ENCODE results near the gene CHCHD4. TPM values are rescaled to one million over a fixed set of nuclear protein-coding genes. Genes with fewer than 3 reads are reported as not detected.

The CHCHD4 gene
- total RNA-seq, 2 donors from 2014 or later = 2.7 to 3.6 TPM

- ATAC-seq (no peak), DNase-seq (no peak)
- H3K27me3 Mint-ChIP-seq = no peaks in the 10 kb centered on the region
- H3K9me3 ChIP-seq (ENCODE audit: control insufficient read depth, low read length, poor library complexity, severe bottlenecking) = no peaks in the 10 kb centered on the region
- no peak overlapping the region for H3K4me3 Mint-ChIP-seq
- peak overlapping the region; percentile 100 for H3K27ac Mint-ChIP-seq
- H3K36me3 Mint-ChIP-seq (ENCODE audit: low read depth) = peaks cover 4% of the 10 kb centered on the region
- peaks cover 25% of the 10 kb centered on the region for H3K4me1 Mint-ChIP-seq
These were observed 12.8 kb upstream of the CHCHD4 start for GRCh38 chr3:14137445-14137844.

- no peak overlapping the region for H3K4me3 Mint-ChIP-seq
- no peaks in the 10 kb centered on the region for H3K27me3 Mint-ChIP-seq
- H3K9me3 ChIP-seq (ENCODE audit: control insufficient read depth, low read length, poor library complexity, severe bottlenecking) = no peaks in the 10 kb centered on the region
- ATAC-seq (no peak), DNase-seq (no peak)
- peaks cover 21% of the 10 kb centered on the region for H3K4me1 Mint-ChIP-seq
- H3K36me3 Mint-ChIP-seq (ENCODE audit: low read depth) = peaks cover 3% of the 10 kb centered on the region
- H3K27ac Mint-ChIP-seq = peak overlapping the region; percentile 8
These were observed 12.3 kb upstream of the CHCHD4 start for GRCh38 chr3:14137004-14137403.

DNA sequence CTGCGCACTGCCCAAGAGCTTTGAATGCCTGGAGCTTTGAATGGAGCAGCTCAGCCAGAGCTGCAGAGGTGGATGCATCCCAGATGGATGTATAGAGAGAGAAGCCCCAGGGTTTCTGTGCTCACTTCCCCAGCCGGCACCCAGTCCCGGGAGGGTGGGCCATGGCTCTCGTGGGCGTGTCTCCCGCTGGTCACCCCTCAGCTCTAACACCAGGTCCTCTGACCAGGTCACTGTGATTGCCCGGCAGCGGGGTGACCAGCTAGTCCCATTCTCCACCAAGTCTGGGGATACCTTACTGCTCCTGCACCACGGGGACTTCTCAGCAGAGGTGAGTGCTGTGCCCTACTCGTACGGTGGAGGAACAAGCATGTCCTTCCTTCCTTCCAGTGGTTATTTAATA lies 10.9 kb upstream of the CHCHD4 start:
- no peaks in the 10 kb centered on the region for H3K9me3 ChIP-seq (ENCODE audit: control insufficient read depth, low read length, poor library complexity, severe bottlenecking)
- Mint-ChIP-seq H3K27ac (peak overlapping the region; percentile 71), H3K4me1 (peaks cover 13% of the 10 kb centered on the region), H3K27me3 (no peaks in the 10 kb centered on the region), H3K4me3 (no peak overlapping the region), H3K36me3 (ENCODE audit: low read depth) (no peaks in the 10 kb centered on the region)
- no peak for DNase-seq
- ATAC-seq = no peak

DNA sequence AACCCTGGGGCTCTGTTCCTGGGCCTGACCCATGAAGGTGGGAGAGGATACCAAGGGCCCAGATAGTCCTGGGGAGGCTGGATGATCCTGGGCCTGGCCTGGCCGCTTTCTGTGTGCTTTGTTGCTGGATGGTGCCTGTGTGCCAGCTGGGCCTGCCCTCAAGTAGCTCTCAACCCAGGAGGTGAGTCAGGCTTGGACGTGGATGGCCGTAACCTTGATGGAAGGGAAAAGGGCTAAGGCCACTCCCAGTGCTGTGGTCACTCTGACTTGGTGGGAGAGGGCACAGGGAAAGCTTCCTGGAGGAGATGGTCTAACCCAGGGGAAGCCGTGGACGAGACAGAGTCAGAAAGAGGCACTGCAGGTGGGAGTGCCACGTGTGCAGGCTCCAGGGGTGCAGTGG lies 9.6 kb upstream of the CHCHD4 start:
- no peaks in the 10 kb centered on the region for H3K9me3 ChIP-seq (ENCODE audit: control insufficient read depth, low read length, poor library complexity, severe bottlenecking)
- no peaks in the 10 kb centered on the region for H3K27me3 Mint-ChIP-seq
- H3K4me3 Mint-ChIP-seq = no peak overlapping the region
- H3K4me1 Mint-ChIP-seq = peaks cover 8% of the 10 kb centered on the region
- peak overlapping the region; percentile 59 for H3K27ac Mint-ChIP-seq
- H3K36me3 Mint-ChIP-seq (ENCODE audit: low read depth) = peaks cover 2% of the 10 kb centered on the region
- no peak for DNase-seq
- ATAC-seq = no peak

DNA sequence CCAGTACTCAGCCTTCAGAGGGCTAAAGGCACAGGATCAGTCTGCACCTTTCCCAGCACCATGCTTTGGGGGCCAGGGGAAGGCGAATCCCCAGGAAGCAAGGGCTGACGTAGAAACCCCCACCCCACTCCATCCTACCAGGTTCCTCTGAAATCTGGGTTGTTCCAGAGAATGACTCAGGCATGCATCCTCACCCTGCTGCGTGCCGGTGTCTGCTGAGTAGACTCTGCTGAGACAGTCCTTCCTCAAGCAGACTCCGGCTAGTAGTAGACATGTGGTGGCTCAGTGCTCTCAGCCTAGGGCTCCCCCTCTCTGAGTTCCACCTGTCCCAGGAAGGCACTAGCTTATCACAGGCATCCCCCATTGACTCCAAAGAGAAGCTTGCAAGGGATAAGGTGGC lies 9.2 kb upstream of the CHCHD4 start:
- ATAC-seq = no peak
- DNase-seq = no peak
- H3K9me3 ChIP-seq (ENCODE audit: control insufficient read depth, low read length, poor library complexity, severe bottlenecking) = no peaks in the 10 kb centered on the region
- no peak overlapping the region for H3K4me3 Mint-ChIP-seq
- H3K4me1 Mint-ChIP-seq = peaks cover 8% of the 10 kb centered on the region
- H3K27me3 Mint-ChIP-seq = no peaks in the 10 kb centered on the region
- H3K27ac Mint-ChIP-seq = peak overlapping the region; percentile 59
- H3K36me3 Mint-ChIP-seq (ENCODE audit: low read depth) = peaks cover 2% of the 10 kb centered on the region

- no peaks in the 10 kb centered on the region for H3K9me3 ChIP-seq (ENCODE audit: control insufficient read depth, low read length, poor library complexity, severe bottlenecking)
- Mint-ChIP-seq H3K36me3 (ENCODE audit: low read depth) (peaks cover 4% of the 10 kb centered on the region), H3K4me3 (peak overlapping the region; percentile 61), H3K27ac (no peak overlapping the region), H3K27me3 (no peaks in the 10 kb centered on the region), H3K4me1 (peaks cover 10% of the 10 kb centered on the region)
- ATAC-seq (no peak), DNase-seq (no peak)
These were observed 8.6 kb upstream of the CHCHD4 start for GRCh38 chr3:14133188-14133800.

DNA sequence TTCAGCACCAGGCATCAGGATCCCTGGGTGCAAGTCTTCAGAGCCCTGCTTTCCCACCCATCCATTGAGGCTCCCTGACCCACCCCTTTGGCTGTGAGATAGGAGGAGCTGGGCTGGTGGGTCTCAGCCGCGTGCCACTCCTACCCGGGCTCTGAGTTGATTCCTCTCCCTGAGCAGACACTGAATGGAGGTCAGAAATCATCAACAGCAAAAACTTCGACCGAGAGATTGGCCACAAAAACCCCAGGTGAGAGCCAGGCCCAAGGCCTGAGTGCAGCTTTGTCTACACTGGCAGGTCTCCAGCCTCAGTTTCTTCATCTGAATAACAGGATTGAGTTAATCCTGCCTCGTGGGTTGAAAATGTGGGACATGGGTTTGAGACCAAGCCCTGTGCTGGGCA lies 8.0 kb upstream of the CHCHD4 start:
- DNase-seq (no peak), ATAC-seq (no peak)
- Mint-ChIP-seq H3K4me1 (peaks cover 13% of the 10 kb centered on the region), H3K36me3 (ENCODE audit: low read depth) (peaks cover 5% of the 10 kb centered on the region), H3K4me3 (no peak overlapping the region), H3K27ac (peak overlapping the region; percentile 45), H3K27me3 (no peaks in the 10 kb centered on the region)
- no peaks in the 10 kb centered on the region for H3K9me3 ChIP-seq (ENCODE audit: control insufficient read depth, low read length, poor library complexity, severe bottlenecking)

- no peak for ATAC-seq
- H3K27ac Mint-ChIP-seq = peak overlapping the region; percentile 45
These were observed 7.5 kb upstream of the CHCHD4 start for GRCh38 chr3:14132120-14132519.

GRCh38 chr3:14131134-14131533 lies 6.5 kb upstream of the CHCHD4 start:
- H3K9me3 ChIP-seq (ENCODE audit: control insufficient read depth, low read length, poor library complexity, severe bottlenecking) = no peaks in the 10 kb centered on the region
- no peaks in the 10 kb centered on the region for H3K27me3 Mint-ChIP-seq
- peaks cover 25% of the 10 kb centered on the region for H3K4me1 Mint-ChIP-seq
- no peak for DNase-seq
- ATAC-seq = no peak
- H3K27ac Mint-ChIP-seq = peak overlapping the region; percentile 54
- H3K4me3 Mint-ChIP-seq = no peak overlapping the region
- H3K36me3 Mint-ChIP-seq (ENCODE audit: low read depth) = peaks cover 5% of the 10 kb centered on the region

More at GRCh38 chr3:14132120-14132519, 7.5 kb upstream of the CHCHD4 start:
- no peak for DNase-seq
- Mint-ChIP-seq H3K27me3 (no peaks in the 10 kb centered on the region), H3K36me3 (ENCODE audit: low read depth) (peaks cover 5% of the 10 kb centered on the region), H3K4me3 (peak overlapping the region; percentile 28), H3K4me1 (peaks cover 18% of the 10 kb centered on the region)
- no peaks in the 10 kb centered on the region for H3K9me3 ChIP-seq (ENCODE audit: control insufficient read depth, low read length, poor library complexity, severe bottlenecking)

GRCh38 chr3:14130707-14131106 lies 6.0 kb upstream of the CHCHD4 start:
- Mint-ChIP-seq H3K4me1 (peaks cover 27% of the 10 kb centered on the region), H3K36me3 (ENCODE audit: low read depth) (peaks cover 5% of the 10 kb centered on the region), H3K27ac (no peak overlapping the region), H3K4me3 (no peak overlapping the region), H3K27me3 (no peaks in the 10 kb centered on the region)
- DNase-seq = no peak
- no peaks in the 10 kb centered on the region for H3K9me3 ChIP-seq (ENCODE audit: control insufficient read depth, low read length, poor library complexity, severe bottlenecking)
- ATAC-seq = no peak

GRCh38 chr3:14130230-14130629 lies 5.6 kb upstream of the CHCHD4 start:
- Mint-ChIP-seq H3K4me3 (no peak overlapping the region), H3K4me1 (peaks cover 32% of the 10 kb centered on the region), H3K27me3 (no peaks in the 10 kb centered on the region), H3K36me3 (ENCODE audit: low read depth) (peaks cover 5% of the 10 kb centered on the region), H3K27ac (peak overlapping the region; percentile 76)
- no peaks in the 10 kb centered on the region for H3K9me3 ChIP-seq (ENCODE audit: control insufficient read depth, low read length, poor library complexity, severe bottlenecking)
- DNase-seq = no peak
- ATAC-seq = no peak

- DNase-seq (no peak), ATAC-seq (no peak)
- H3K9me3 ChIP-seq (ENCODE audit: control insufficient read depth, low read length, poor library complexity, severe bottlenecking) = no peaks in the 10 kb centered on the region
- peak overlapping the region; percentile 45 for H3K4me3 Mint-ChIP-seq
- H3K27me3 Mint-ChIP-seq = no peaks in the 10 kb centered on the region
- no peak overlapping the region for H3K27ac Mint-ChIP-seq
- peaks cover 5% of the 10 kb centered on the region for H3K36me3 Mint-ChIP-seq (ENCODE audit: low read depth)
- peaks cover 32% of the 10 kb centered on the region for H3K4me1 Mint-ChIP-seq
These were observed 4.6 kb upstream of the CHCHD4 start for GRCh38 chr3:14129296-14129695.

DNA sequence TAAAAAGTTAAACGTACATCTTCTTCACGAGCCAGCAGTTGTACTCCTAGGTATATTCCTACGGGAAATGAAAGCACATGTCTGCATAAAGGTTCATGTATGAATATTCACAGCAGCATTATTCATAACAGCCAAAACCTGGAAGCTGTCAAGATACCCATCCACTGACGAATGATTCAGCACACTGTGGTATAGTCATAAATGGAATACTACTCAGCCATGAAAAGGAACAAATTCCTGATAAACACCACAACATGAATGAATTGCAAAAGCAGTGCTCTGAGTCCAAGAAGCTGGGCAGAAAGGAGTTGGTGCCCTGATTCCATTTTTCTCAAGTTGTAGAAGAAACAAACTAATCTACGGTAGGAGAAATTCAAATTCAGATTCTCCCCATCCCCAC lies 4.1 kb upstream of the CHCHD4 start:
- H3K27me3 Mint-ChIP-seq = no peaks in the 10 kb centered on the region
- peaks cover 5% of the 10 kb centered on the region for H3K36me3 Mint-ChIP-seq (ENCODE audit: low read depth)
- peaks cover 35% of the 10 kb centered on the region for H3K4me1 Mint-ChIP-seq
- H3K4me3 Mint-ChIP-seq = no peak overlapping the region
- no peaks in the 10 kb centered on the region for H3K9me3 ChIP-seq (ENCODE audit: control insufficient read depth, low read length, poor library complexity, severe bottlenecking)
- H3K27ac Mint-ChIP-seq = no peak overlapping the region
- no peak for DNase-seq
- ATAC-seq = no peak

GRCh38 chr3:14127516-14128161 lies 3.0 kb upstream of the CHCHD4 start:
- H3K4me1 Mint-ChIP-seq = peaks cover 43% of the 10 kb centered on the region
- H3K36me3 Mint-ChIP-seq (ENCODE audit: low read depth) = peaks cover 6% of the 10 kb centered on the region
- DNase-seq (no peak), ATAC-seq (no peak)
- peak overlapping the region; percentile 59 for H3K4me3 Mint-ChIP-seq
- H3K27ac Mint-ChIP-seq = peak overlapping the region; percentile 51
- no peaks in the 10 kb centered on the region for H3K9me3 ChIP-seq (ENCODE audit: control insufficient read depth, low read length, poor library complexity, severe bottlenecking)
- H3K27me3 Mint-ChIP-seq = no peaks in the 10 kb centered on the region

All from T-helper 17 cell (primary cell).